ENCODE results near the gene CMSS1.
A peak's percentile ranks its signal among the peaks of the same experiment; 100 is the strongest.
"Not testable (repeated sequence)": the region's sequence is repeated elsewhere in the genome, so short reads cannot be mapped to it uniquely, and the experiment has no call there.

CMSS1 gene

GRCh38 chr3:99823723-99824711, 6.4 kb downstream of the CMSS1 start:
- peak; percentile 21 for FAIRE-seq

- FAIRE-seq: peak; percentile 86
These were observed 7.5 kb downstream of the CMSS1 start for GRCh38 chr3:99825004-99825640.

- no peak for FAIRE-seq
These were observed 12.2 kb downstream of the CMSS1 start for GRCh38 chr3:99829844-99830243.

- FAIRE-seq: no peak
These were observed 16.0 kb downstream of the CMSS1 start for GRCh38 chr3:99833617-99834205.

GRCh38 chr3:99834211-99834957, 16.7 kb downstream of the CMSS1 start:
- no peak for FAIRE-seq

GRCh38 chr3:99836681-99837080, 19.0 kb downstream of the CMSS1 start:
- FAIRE-seq: no peak

GRCh38 chr3:99837715-99838114, 20.1 kb downstream of the CMSS1 start:
- no peak for FAIRE-seq

- FAIRE-seq: no peak
These were observed 21.1 kb downstream of the CMSS1 start for GRCh38 chr3:99838755-99839154.

- no peak for FAIRE-seq
These were observed 22.0 kb downstream of the CMSS1 start for GRCh38 chr3:99839613-99840012.

GRCh38 chr3:99841949-99842348, 24.3 kb downstream of the CMSS1 start:
- FAIRE-seq: not testable (repeated sequence)

GRCh38 chr3:99842826-99843589, 25.3 kb downstream of the CMSS1 start:
- peak; percentile 97 for FAIRE-seq

- no peak for FAIRE-seq
These were observed 26.1 kb downstream of the CMSS1 start for GRCh38 chr3:99843590-99844258.

GRCh38 chr3:99845331-99845730, 27.7 kb downstream of the CMSS1 start:
- FAIRE-seq: no peak

GRCh38 chr3:99845999-99846398, 28.3 kb downstream of the CMSS1 start:
- no peak for FAIRE-seq

- FAIRE-seq: peak; percentile 85
These were observed 29.0 kb downstream of the CMSS1 start for GRCh38 chr3:99846477-99847160.

GRCh38 chr3:99848433-99848832, 30.8 kb downstream of the CMSS1 start:
- no peak for FAIRE-seq

GRCh38 chr3:99850608-99851007, 32.9 kb downstream of the CMSS1 start:
- no peak for FAIRE-seq

- FAIRE-seq: no peak
These were observed 34.3 kb downstream of the CMSS1 start for GRCh38 chr3:99851955-99852354.

GRCh38 chr3:99852851-99853250, 35.2 kb downstream of the CMSS1 start:
- no peak for FAIRE-seq

- FAIRE-seq: no peak
These were observed 37.2 kb downstream of the CMSS1 start for GRCh38 chr3:99854756-99855298.

- FAIRE-seq: no peak
These were observed 38.2 kb downstream of the CMSS1 start for GRCh38 chr3:99855900-99856299.

All from islet of Langerhans (tissue), 1 donor.